Activated naive CD8-positive, alpha-beta T cell treated with anti-CD3 and anti-CD28 coated beads, Interleukin-2, amount 10 ng/mL, durations not matched to agents 7 days and 5 days (primary cell): Measurements from ENCODE around the gene SFPQ. TPM values are rescaled to one million over a fixed set of nuclear protein-coding genes. Genes with fewer than 3 reads are reported as not detected.

Experiments
- ATAC-seq: fragments of 150-1000 bp; cut with Tn5 transposase; one replicate; pipeline ENCODE4 v1.10.0; 2021; ENCODE audit warnings: low read depth, moderate library complexity
- POLR2A ChIA-PET: fragments of 350-600 bp; sonication (Branson Sonifier 250); formaldehyde crosslinking; loops from one replicate; lab custom pipeline; 2021; ENCODE audit warnings: antibody characterized with exemption; lab: Charles Lee
- DNase-seq: peaks from one replicate; pipeline ENCODE4 v3.0.0; 2021
- H3K27ac Mint-ChIP-seq: one replicate; pipeline ENCODE4 v1.8.0; 2022; ENCODE audit warnings: mild to moderate bottlenecking, mixed read lengths
- H3K27me3 Mint-ChIP-seq: one replicate; pipeline ENCODE4 v1.8.0; 2022; ENCODE audit warnings: mild to moderate bottlenecking, moderate library complexity, mixed read lengths
- H3K36me3 Mint-ChIP-seq: one replicate; pipeline ENCODE4 v1.8.0; 2021; ENCODE audit warnings: mild to moderate bottlenecking, mixed read lengths
- H3K4me1 Mint-ChIP-seq: one replicate; pipeline ENCODE4 v1.8.0; 2021; ENCODE audit warnings: mixed read lengths
- H3K4me3 Mint-ChIP-seq: one replicate; pipeline ENCODE4 v1.8.0; 2022; ENCODE audit warnings: mild to moderate bottlenecking, moderate library complexity, mixed read lengths
- H3K9me3 Mint-ChIP-seq: one replicate; pipeline ENCODE4 v1.8.0; 2021; ENCODE audit warnings: mixed read lengths
- total RNA-seq, 2 experiments: library from RNA; stranded (reverse); gene quantifications; one replicate each; pipeline ENCODE4 v1.2.3, GENCODE V29; 2021

Gene SFPQ
- total RNA-seq, 2 experiments from 2014 or later, result 338 to 348 TPM

- no peak overlapping the region for H3K27ac Mint-ChIP-seq
- peaks cover 7% of the 10 kb centered on the region for H3K27me3 Mint-ChIP-seq
- POLR2A ChIA-PET, result interaction anchor here (2.3 kb wide), 1 partner anchor 9 kb away, joined by 13 read pairs; the partner anchor contains the start of gene SFPQ
Observed at GRCh38 chr1:35202048-35202719, 9.2 kb upstream of the SFPQ start.

GRCh38 chr1:35201631-35202030 is 8.7 kb upstream of the SFPQ start:
- POLR2A ChIA-PET, result interaction anchor here (2.3 kb wide), 1 partner anchor 9 kb away, joined by 13 read pairs; the partner anchor contains the start of gene SFPQ
- no peak for ATAC-seq

More at GRCh38 chr1:35202048-35202719, 9.2 kb upstream of the SFPQ start:
- ATAC-seq (peak; percentile 99), DNase-seq (peak; percentile 47)
- peaks cover 7% of the 10 kb centered on the region for H3K4me1 Mint-ChIP-seq
- no peak overlapping the region for H3K4me3 Mint-ChIP-seq
- H3K9me3 Mint-ChIP-seq, result no peaks in the 10 kb centered on the region
- no peaks in the 10 kb centered on the region for H3K36me3 Mint-ChIP-seq

GRCh38 chr1:35192056-35192852 is 691 bp downstream of the SFPQ start:
- no peaks in the 10 kb centered on the region for H3K27me3 Mint-ChIP-seq
- H3K36me3 Mint-ChIP-seq, result peaks cover 44% of the 10 kb centered on the region
- POLR2A ChIA-PET, result interaction anchor here (0.5 to 1.6 kb wide), 13 partner anchors 10 to 1906 kb away, joined by 3 to 17 read pairs (median 4); partner anchors contain the start of genes CLSPN and ZMYM1
- H3K9me3 Mint-ChIP-seq, result no peaks in the 10 kb centered on the region
- DNase-seq (peak; percentile 96), ATAC-seq (peak; percentile 55)
- H3K4me3 Mint-ChIP-seq, result peak overlapping the region; percentile 99
- peak overlapping the region; percentile 98 for H3K27ac Mint-ChIP-seq
- H3K4me1 Mint-ChIP-seq, result peaks cover 42% of the 10 kb centered on the region

More at GRCh38 chr1:35201631-35202030, 8.7 kb upstream of the SFPQ start:
- Mint-ChIP-seq H3K4me3 (no peak overlapping the region), H3K27me3 (peaks cover 7% of the 10 kb centered on the region), H3K36me3 (no peaks in the 10 kb centered on the region), H3K27ac (no peak overlapping the region), H3K4me1 (peaks cover 7% of the 10 kb centered on the region), H3K9me3 (no peaks in the 10 kb centered on the region)
- DNase-seq, result no peak

- DNase-seq, result no peak
- ATAC-seq, result no peak
- Mint-ChIP-seq H3K27ac (peak overlapping the region; percentile 92), H3K4me1 (peaks cover 45% of the 10 kb centered on the region), H3K36me3 (peaks cover 48% of the 10 kb centered on the region), H3K4me3 (peak overlapping the region; percentile 99), H3K9me3 (no peaks in the 10 kb centered on the region), H3K27me3 (no peaks in the 10 kb centered on the region)
- POLR2A ChIA-PET, result interaction anchor here (1.1 kb wide), 1 partner anchor 578 kb away, joined by 3 read pairs; the partner anchor contains the start of gene CLSPN
Observed at GRCh38 chr1:35191429-35192055, 1.4 kb downstream of the SFPQ start.

- Mint-ChIP-seq H3K4me1 (peaks cover 50% of the 10 kb centered on the region), H3K27ac (peak overlapping the region; percentile 92), H3K27me3 (no peaks in the 10 kb centered on the region), H3K36me3 (peaks cover 52% of the 10 kb centered on the region), H3K4me3 (peak overlapping the region; percentile 99), H3K9me3 (no peaks in the 10 kb centered on the region)
- POLR2A ChIA-PET, result interaction anchor here (1.1 kb wide), 1 partner anchor 579 kb away, joined by 3 read pairs; the partner anchor contains the start of gene CLSPN
- no peak for ATAC-seq
- no peak for DNase-seq
Observed at GRCh38 chr1:35190784-35191183, 2.2 kb downstream of the SFPQ start.

- Mint-ChIP-seq H3K36me3 (peaks cover 66% of the 10 kb centered on the region), H3K27ac (peak overlapping the region; percentile 67), H3K27me3 (no peaks in the 10 kb centered on the region), H3K4me3 (peak overlapping the region; percentile 99), H3K4me1 (peaks cover 64% of the 10 kb centered on the region), H3K9me3 (no peaks in the 10 kb centered on the region)
- POLR2A ChIA-PET, result interaction anchor here (0.6 to 2.0 kb wide), 2 partner anchors 9 to 32 kb away, joined by 3 to 9 read pairs; no protein-coding TSS in a partner anchor
- ATAC-seq (no peak), DNase-seq (no peak)
Observed at GRCh38 chr1:35188578-35189392, 4.2 kb downstream of the SFPQ start.

- Mint-ChIP-seq H3K9me3 (no peaks in the 10 kb centered on the region), H3K36me3 (peaks cover 72% of the 10 kb centered on the region), H3K4me1 (peaks cover 60% of the 10 kb centered on the region), H3K27me3 (no peaks in the 10 kb centered on the region), H3K27ac (peak overlapping the region; percentile 42), H3K4me3 (peak overlapping the region; percentile 99)
- DNase-seq, result no peak
- ATAC-seq, result no peak
- POLR2A ChIA-PET, result no interaction called here
Observed at GRCh38 chr1:35187816-35188342, 5.1 kb downstream of the SFPQ start.

- no peak for ATAC-seq
- POLR2A ChIA-PET, result no interaction called here
- no peak for DNase-seq
- Mint-ChIP-seq H3K27me3 (no peaks in the 10 kb centered on the region), H3K4me1 (peaks cover 76% of the 10 kb centered on the region), H3K36me3 (peaks cover 78% of the 10 kb centered on the region), H3K4me3 (peak overlapping the region; percentile 48), H3K9me3 (no peaks in the 10 kb centered on the region), H3K27ac (peak overlapping the region; percentile 67)
Observed at GRCh38 chr1:35186239-35186638, 6.7 kb downstream of the SFPQ start.

GRCh38 chr1:35185200-35185599 is 7.7 kb downstream of the SFPQ start:
- POLR2A ChIA-PET, result no interaction called here
- Mint-ChIP-seq H3K36me3 (peaks cover 73% of the 10 kb centered on the region), H3K27me3 (no peaks in the 10 kb centered on the region), H3K4me1 (peaks cover 74% of the 10 kb centered on the region), H3K9me3 (no peaks in the 10 kb centered on the region), H3K4me3 (peak overlapping the region; percentile 22), H3K27ac (peak overlapping the region; percentile 3)
- no peak for ATAC-seq
- DNase-seq, result no peak

- DNase-seq (no peak), ATAC-seq (no peak)
- Mint-ChIP-seq H3K27me3 (no peaks in the 10 kb centered on the region), H3K36me3 (peaks cover 71% of the 10 kb centered on the region), H3K9me3 (no peaks in the 10 kb centered on the region), H3K4me1 (peaks cover 71% of the 10 kb centered on the region), H3K4me3 (peak overlapping the region; percentile 22), H3K27ac (peak overlapping the region; percentile 64)
- POLR2A ChIA-PET, result interaction anchor here (1.2 kb wide), 1 partner anchor 9 kb away, joined by 3 read pairs; the partner anchor contains the start of gene SFPQ
Observed at GRCh38 chr1:35184495-35185199, 8.3 kb downstream of the SFPQ start.

GRCh38 chr1:35181790-35182455 is 11.0 kb downstream of the SFPQ start:
- no peak overlapping the region for H3K27ac Mint-ChIP-seq
- H3K4me3 Mint-ChIP-seq, result no peak overlapping the region
- DNase-seq (no peak), ATAC-seq (no peak)
- H3K9me3 Mint-ChIP-seq, result no peaks in the 10 kb centered on the region
- peaks cover 50% of the 10 kb centered on the region for H3K4me1 Mint-ChIP-seq
- peaks cover 55% of the 10 kb centered on the region for H3K36me3 Mint-ChIP-seq
- POLR2A ChIA-PET, result no interaction called here
- no peaks in the 10 kb centered on the region for H3K27me3 Mint-ChIP-seq
